Liver (tissue), 9 donors: Measurements from ENCODE around the gene RHO. TPM values are rescaled to one million over a fixed set of nuclear protein-coding genes. Genes with fewer than 3 reads are reported as not detected.

Experiments
- DNase-seq: peaks from one replicate; pipeline ENCODE4 v3.0.0-alpha.2; 2017; ENCODE audit warnings: low spot score
- H3K27ac ChIP-seq, 2 donors: one replicate each; pipeline ENCODE4 v1.7.0; 2013; ENCODE audit warnings: inconsistent platforms in 2 of 2, low read length in 2 of 2, control low read depth in 1 of 2, low read depth in 1 of 2, mild to moderate bottlenecking in 1 of 2
- H3K27me3 ChIP-seq, 4 donors: one replicate each; pipeline versions ENCODE4 v1.6.1 to v1.7.0; 2013; ENCODE audit warnings: low read length in 3 of 4, inconsistent platforms in 1 of 4, mild to moderate bottlenecking in 1 of 4, moderate library complexity in 1 of 4; ENCODE audit not compliant: control insufficient read depth in 4 of 4, insufficient read depth in 4 of 4
- H3K36me3 ChIP-seq, 4 donors: one replicate each; pipeline versions ENCODE4 v1.6.1 to v1.7.0; 2013; ENCODE audit warnings: low read length in 3 of 4, mild to moderate bottlenecking in 3 of 4, low read depth in 1 of 4, moderate library complexity in 1 of 4; ENCODE audit not compliant: control insufficient read depth in 4 of 4, insufficient read depth in 3 of 4
- H3K4me1 ChIP-seq, 4 donors: one replicate each; pipeline versions ENCODE4 v1.6.1 to v1.7.0; 2013; ENCODE audit warnings: low read length in 3 of 4, mild to moderate bottlenecking in 3 of 4, moderate library complexity in 1 of 4; ENCODE audit not compliant: control insufficient read depth in 4 of 4, insufficient read depth in 4 of 4
- H3K4me3 ChIP-seq, 3 donors: one replicate each; pipeline versions ENCODE4 v1.6.1 to v1.7.0; 2013; ENCODE audit warnings: low read length in 3 of 3, control low read depth in 1 of 3, low read depth in 1 of 3, mild to moderate bottlenecking in 1 of 3
- H3K9ac ChIP-seq, 2 donors: one replicate each; pipeline ENCODE4 v1.7.0; 2013; ENCODE audit warnings: low read length in 2 of 2, mild to moderate bottlenecking in 2 of 2, moderate library complexity in 2 of 2, control low read depth in 1 of 2, low read depth in 1 of 2
- H3K9me3 ChIP-seq, 4 donors: one replicate each; pipeline versions ENCODE4 v1.6.1 to v1.7.0; 2013; ENCODE audit warnings: low read length in 3 of 4; ENCODE audit not compliant: control insufficient read depth in 4 of 4
- EGR1 ChIP-seq, 2 donors: IDR thresholded peaks; 2 replicates each; pipeline ENCODE4 v1.6.1; 2016 to 2018; ENCODE audit warnings: antibody characterized with exemption in 2 of 2, low read depth in 2 of 2
- FOXA1 ChIP-seq: IDR thresholded peaks from 2 replicates; pipeline ENCODE4 v1.6.1; 2016; ENCODE audit warnings: antibody characterized with exemption
- FOXA2 ChIP-seq: IDR thresholded peaks from 2 replicates; pipeline ENCODE4 v1.6.1; 2016; ENCODE audit warnings: antibody characterized with exemption
- GABPA ChIP-seq, 2 donors: IDR thresholded peaks in 1 of 2; conservative IDR thresholded peaks in 1 of 2; 2 replicates each; pipeline ENCODE4 v1.6.1; 2016; ENCODE audit warnings: antibody characterized with exemption in 2 of 2, mild to moderate bottlenecking in 1 of 2, moderate library complexity in 1 of 2
- HNF4A ChIP-seq, 2 donors: conservative IDR thresholded peaks; 2 replicates each; pipeline ENCODE4 v1.6.1; 2016; ENCODE audit warnings: antibody characterized with exemption in 2 of 2, mild to moderate bottlenecking in 2 of 2
- HNF4G ChIP-seq: IDR thresholded peaks from 2 replicates; pipeline ENCODE4 v1.6.1; 2016; ENCODE audit warnings: antibody characterized with exemption
- JUND ChIP-seq, 2 donors: IDR thresholded peaks; 2 replicates each; pipeline ENCODE4 v1.6.1; 2016; ENCODE audit warnings: antibody characterized with exemption in 2 of 2
- NR2F2 ChIP-seq: IDR thresholded peaks from 2 replicates; pipeline ENCODE4 v1.6.1; 2016; ENCODE audit warnings: antibody characterized with exemption
- RAD21 ChIP-seq, 2 donors: IDR thresholded peaks; 2 replicates each; pipeline ENCODE4 v1.6.1; 2016; ENCODE audit warnings: antibody characterized with exemption in 2 of 2, mild to moderate bottlenecking in 2 of 2
- RXRA ChIP-seq, 2 donors: IDR thresholded peaks; 2 replicates each; pipeline ENCODE4 v1.6.1; 2017 to 2018; ENCODE audit warnings: antibody characterized with exemption in 2 of 2, mild to moderate bottlenecking in 1 of 2
- SP1 ChIP-seq: IDR thresholded peaks from 2 replicates; pipeline ENCODE4 v1.6.1; 2018; ENCODE audit warnings: antibody characterized with exemption, mild to moderate bottlenecking
- TAF1 ChIP-seq: conservative IDR thresholded peaks from 2 replicates; pipeline ENCODE4 v1.6.1; 2016; ENCODE audit warnings: antibody characterized with exemption, mild to moderate bottlenecking
- YY1 ChIP-seq: IDR thresholded peaks from 2 replicates; pipeline ENCODE4 v1.6.1; 2016; ENCODE audit warnings: antibody characterized with exemption, mild to moderate bottlenecking
- WGBS: extraction: QIAGEN DNeasy Blood & Tissue Kit; methylation state at CpG from one replicate; pipeline ENCODE4 v1.1.7; 2013; 5-methylcytosine and 5-hydroxymethylcytosine counted together
- polyA plus RNA-seq, 2 donors: library from polyadenylated mRNA; stranded (reverse) in 1 of 2; unstranded in 1 of 2; fragments of 200-250 nt in 1 of 2; fragments of >200 nt in 1 of 2; fragmentation: Nextera tagmentation in 1 of 2; extraction: Ambion mirVana in 1 of 2; gene quantifications; one replicate each; pipeline versions ENCODE4 v1.2.1 to v1.2.3, GENCODE V29; 2013 to 2015
- total RNA-seq, 2 donors: library from RNA; depleted of rRNA; stranded (reverse); fragments of >200 nt; gene quantifications; one replicate each; pipeline ENCODE4 v1.2.3, GENCODE V29; 2014
- TF ChIP-seq, protein P1 (sequence below): IDR thresholded peaks from 2 replicates; pipeline ENCODE4 v1.6.1; 2016; ENCODE audit warnings: antibody characterized with exemption, mild to moderate bottlenecking
- TF ChIP-seq, protein P2 (sequence below): IDR thresholded peaks from 2 replicates; pipeline ENCODE4 v1.6.1; 2016; ENCODE audit warnings: antibody characterized with exemption
- TF ChIP-seq, protein P3 (sequence below): fragments of 150-350 bp; IDR thresholded peaks from 2 replicates; pipeline ENCODE4 v1.5.1; 2017; ENCODE audit warnings: improper control_type of control experiment, low read depth, low read length; ENCODE audit not compliant: missing input control
- TF ChIP-seq, protein P4 (sequence below): IDR thresholded peaks from 2 replicates; pipeline ENCODE4 v1.6.1; 2016; ENCODE audit warnings: antibody characterized with exemption
- donor health status: healthy.
- donor health status: healthy.
- donor health status: healthy.
- donor health status: healthy.
- donor health status: healthy.

RHO gene
- total and polyA plus RNA-seq, 4 donors = not detected

DNA sequence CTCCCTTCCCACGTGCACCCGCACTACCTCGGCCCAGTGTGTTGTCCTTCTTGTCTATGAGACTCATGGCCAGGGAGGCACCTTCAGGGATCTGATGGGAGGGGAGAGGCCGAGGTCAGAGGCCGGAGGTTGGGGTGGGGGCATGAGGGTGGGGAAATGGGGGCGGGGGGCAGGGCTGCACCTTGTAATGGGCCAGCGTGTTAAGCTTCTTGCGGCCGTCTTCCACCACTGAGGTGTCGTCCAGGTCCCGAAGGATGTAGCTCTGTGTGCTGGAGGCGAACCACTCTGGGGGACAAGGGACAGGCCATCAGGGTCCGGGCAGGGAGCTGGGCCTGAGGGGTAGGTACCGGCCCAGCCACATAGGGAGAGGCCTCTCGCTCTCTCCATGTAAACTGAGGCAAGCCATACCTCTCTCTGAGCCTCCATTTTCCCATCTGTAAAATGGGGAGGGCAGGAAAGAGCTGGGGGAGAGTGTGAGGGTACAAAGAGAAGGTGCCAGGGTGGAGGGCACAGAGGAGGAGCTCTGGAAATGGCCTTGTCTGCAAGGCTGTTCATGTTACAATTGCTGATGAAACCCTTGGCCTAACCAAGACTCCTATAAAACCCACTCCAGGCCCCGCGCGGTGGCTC, 33.3 kb downstream of the RHO start:
- no peak for DNase-seq
- H3K4me3 ChIP-seq = no peak overlapping the region
- peak overlapping the region in 1 of 2 donors; percentile 48 for H3K27ac ChIP-seq
- TF ChIP-seq HNF4G (no peak), YY1 (no peak), HNF4A (conservative IDR thresholded peaks at IDR 0.05) (no peak), TAF1 (no peak), EGR1 (IDR thresholded peaks at IDR 0.05; ENCODE audit: low read depth in 2 of 2) (no peak), RXRA (IDR thresholded peaks at IDR 0.05) (no peak), RAD21 (IDR thresholded peaks at IDR 0.05) (no peak), SP1 (no peak), JUND (IDR thresholded peaks at IDR 0.05) (no peak), FOXA1 (no peak), NR2F2 (no peak), GABPA (IDR thresholded peaks at IDR 0.05 in 1 of 2, conservative IDR thresholded peaks at IDR 0.05 in 1 of 2) (no peak)
- TF ChIP-seq, protein P1, sequence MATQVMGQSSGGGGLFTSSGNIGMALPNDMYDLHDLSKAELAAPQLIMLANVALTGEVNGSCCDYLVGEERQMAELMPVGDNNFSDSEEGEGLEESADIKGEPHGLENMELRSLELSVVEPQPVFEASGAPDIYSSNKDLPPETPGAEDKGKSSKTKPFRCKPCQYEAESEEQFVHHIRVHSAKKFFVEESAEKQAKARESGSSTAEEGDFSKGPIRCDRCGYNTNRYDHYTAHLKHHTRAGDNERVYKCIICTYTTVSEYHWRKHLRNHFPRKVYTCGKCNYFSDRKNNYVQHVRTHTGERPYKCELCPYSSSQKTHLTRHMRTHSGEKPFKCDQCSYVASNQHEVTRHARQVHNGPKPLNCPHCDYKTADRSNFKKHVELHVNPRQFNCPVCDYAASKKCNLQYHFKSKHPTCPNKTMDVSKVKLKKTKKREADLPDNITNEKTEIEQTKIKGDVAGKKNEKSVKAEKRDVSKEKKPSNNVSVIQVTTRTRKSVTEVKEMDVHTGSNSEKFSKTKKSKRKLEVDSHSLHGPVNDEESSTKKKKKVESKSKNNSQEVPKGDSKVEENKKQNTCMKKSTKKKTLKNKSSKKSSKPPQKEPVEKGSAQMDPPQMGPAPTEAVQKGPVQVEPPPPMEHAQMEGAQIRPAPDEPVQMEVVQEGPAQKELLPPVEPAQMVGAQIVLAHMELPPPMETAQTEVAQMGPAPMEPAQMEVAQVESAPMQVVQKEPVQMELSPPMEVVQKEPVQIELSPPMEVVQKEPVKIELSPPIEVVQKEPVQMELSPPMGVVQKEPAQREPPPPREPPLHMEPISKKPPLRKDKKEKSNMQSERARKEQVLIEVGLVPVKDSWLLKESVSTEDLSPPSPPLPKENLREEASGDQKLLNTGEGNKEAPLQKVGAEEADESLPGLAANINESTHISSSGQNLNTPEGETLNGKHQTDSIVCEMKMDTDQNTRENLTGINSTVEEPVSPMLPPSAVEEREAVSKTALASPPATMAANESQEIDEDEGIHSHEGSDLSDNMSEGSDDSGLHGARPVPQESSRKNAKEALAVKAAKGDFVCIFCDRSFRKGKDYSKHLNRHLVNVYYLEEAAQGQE = no peak
- TF ChIP-seq, protein P2, sequence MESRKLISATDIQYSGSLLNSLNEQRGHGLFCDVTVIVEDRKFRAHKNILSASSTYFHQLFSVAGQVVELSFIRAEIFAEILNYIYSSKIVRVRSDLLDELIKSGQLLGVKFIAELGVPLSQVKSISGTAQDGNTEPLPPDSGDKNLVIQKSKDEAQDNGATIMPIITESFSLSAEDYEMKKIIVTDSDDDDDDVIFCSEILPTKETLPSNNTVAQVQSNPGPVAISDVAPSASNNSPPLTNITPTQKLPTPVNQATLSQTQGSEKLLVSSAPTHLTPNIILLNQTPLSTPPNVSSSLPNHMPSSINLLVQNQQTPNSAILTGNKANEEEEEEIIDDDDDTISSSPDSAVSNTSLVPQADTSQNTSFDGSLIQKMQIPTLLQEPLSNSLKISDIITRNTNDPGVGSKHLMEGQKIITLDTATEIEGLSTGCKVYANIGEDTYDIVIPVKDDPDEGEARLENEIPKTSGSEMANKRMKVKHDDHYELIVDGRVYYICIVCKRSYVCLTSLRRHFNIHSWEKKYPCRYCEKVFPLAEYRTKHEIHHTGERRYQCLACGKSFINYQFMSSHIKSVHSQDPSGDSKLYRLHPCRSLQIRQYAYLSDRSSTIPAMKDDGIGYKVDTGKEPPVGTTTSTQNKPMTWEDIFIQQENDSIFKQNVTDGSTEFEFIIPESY = no peak
- TF ChIP-seq, protein P3, sequence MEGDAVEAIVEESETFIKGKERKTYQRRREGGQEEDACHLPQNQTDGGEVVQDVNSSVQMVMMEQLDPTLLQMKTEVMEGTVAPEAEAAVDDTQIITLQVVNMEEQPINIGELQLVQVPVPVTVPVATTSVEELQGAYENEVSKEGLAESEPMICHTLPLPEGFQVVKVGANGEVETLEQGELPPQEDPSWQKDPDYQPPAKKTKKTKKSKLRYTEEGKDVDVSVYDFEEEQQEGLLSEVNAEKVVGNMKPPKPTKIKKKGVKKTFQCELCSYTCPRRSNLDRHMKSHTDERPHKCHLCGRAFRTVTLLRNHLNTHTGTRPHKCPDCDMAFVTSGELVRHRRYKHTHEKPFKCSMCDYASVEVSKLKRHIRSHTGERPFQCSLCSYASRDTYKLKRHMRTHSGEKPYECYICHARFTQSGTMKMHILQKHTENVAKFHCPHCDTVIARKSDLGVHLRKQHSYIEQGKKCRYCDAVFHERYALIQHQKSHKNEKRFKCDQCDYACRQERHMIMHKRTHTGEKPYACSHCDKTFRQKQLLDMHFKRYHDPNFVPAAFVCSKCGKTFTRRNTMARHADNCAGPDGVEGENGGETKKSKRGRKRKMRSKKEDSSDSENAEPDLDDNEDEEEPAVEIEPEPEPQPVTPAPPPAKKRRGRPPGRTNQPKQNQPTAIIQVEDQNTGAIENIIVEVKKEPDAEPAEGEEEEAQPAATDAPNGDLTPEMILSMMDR = no peak
- TF ChIP-seq, protein P4, sequence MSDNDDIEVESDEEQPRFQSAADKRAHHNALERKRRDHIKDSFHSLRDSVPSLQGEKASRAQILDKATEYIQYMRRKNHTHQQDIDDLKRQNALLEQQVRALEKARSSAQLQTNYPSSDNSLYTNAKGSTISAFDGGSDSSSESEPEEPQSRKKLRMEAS = no peak
- H3K36me3 ChIP-seq = peaks cover 0 to 3% (median under 1%) of the 10 kb centered on the region in 4 donors
- H3K9ac ChIP-seq = no peak overlapping the region
- H3K27me3 ChIP-seq = no peaks in the 10 kb centered on the region
- H3K4me1 ChIP-seq = peaks cover 0 to 6% (median 0%) of the 10 kb centered on the region in 4 donors
- H3K9me3 ChIP-seq = no peaks in the 10 kb centered on the region
- 90% methylated on average over 18 of the region's 18 CpGs for WGBS

DNA sequence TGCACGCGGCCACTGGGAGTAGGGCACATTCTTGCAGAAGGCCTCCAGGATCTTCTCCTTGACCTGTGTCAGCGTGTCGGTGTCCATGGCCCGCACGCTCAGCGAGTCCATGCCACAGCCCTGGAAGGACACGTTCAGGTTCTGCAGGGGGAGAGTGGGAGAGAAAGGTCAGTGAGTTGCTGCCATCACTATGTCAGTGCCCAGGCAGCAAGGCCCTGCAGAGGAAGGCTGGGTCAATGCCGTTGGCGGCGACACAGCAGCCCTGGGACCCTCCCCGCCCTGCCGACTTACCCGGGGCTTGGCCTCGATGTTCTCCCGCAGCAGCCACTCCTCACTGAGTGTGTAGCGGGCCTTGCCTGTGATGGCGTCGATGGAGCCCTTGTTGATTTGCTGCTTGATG, 34.4 kb downstream of the RHO start:
- Histone ChIP-seq H3K27ac (no peak overlapping the region), H3K27me3 (no peaks in the 10 kb centered on the region), H3K9ac (no peak overlapping the region), H3K9me3 (no peaks in the 10 kb centered on the region), H3K4me3 (no peak overlapping the region), H3K4me1 (peaks cover 0 to 6% (median 0%) of the 10 kb centered on the region in 4 donors), H3K36me3 (peaks cover 0 to 3% (median under 1%) of the 10 kb centered on the region in 4 donors)
- WGBS = 88% methylated on average over 19 of the region's 19 CpGs
- no peak for DNase-seq
- no peak for TF ChIP-seq NR2F2
- TF ChIP-seq HNF4G = no peak
- TF ChIP-seq, protein P3 = no peak
- no peak for TF ChIP-seq YY1
- TF ChIP-seq RAD21 (IDR thresholded peaks at IDR 0.05) = no peak
- no peak for TF ChIP-seq FOXA2
